ENCODE results near the gene KISS1.

The KISS1 gene

DNA sequence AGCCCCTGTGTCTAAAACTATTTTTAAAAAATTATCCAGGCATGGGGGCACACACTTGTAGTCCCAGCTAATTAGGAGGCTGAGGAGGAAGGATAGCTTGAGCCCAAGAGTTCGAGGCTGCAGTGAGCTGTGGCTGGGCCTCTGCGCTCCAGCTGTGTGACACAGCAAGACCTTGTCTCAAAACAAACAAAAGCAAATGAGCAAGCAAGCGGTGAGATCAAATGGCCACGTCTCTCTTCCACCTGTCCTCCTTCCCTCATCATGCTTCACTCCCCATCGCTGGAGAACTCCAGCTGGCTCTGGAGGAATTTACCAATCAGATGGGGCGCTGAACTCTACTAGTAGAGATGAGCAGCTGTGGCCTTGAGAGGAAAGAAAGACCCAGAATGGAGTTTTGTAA is 16.2 kb downstream of the KISS1 start:
- TF ChIP-seq, protein P1, sequence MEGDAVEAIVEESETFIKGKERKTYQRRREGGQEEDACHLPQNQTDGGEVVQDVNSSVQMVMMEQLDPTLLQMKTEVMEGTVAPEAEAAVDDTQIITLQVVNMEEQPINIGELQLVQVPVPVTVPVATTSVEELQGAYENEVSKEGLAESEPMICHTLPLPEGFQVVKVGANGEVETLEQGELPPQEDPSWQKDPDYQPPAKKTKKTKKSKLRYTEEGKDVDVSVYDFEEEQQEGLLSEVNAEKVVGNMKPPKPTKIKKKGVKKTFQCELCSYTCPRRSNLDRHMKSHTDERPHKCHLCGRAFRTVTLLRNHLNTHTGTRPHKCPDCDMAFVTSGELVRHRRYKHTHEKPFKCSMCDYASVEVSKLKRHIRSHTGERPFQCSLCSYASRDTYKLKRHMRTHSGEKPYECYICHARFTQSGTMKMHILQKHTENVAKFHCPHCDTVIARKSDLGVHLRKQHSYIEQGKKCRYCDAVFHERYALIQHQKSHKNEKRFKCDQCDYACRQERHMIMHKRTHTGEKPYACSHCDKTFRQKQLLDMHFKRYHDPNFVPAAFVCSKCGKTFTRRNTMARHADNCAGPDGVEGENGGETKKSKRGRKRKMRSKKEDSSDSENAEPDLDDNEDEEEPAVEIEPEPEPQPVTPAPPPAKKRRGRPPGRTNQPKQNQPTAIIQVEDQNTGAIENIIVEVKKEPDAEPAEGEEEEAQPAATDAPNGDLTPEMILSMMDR (IDR thresholded peaks at IDR 0.05; ENCODE audit: borderline replicate concordance, insufficient read depth, low read depth, low read length), result no peak
- no peak overlapping the region for H3K4me3 ChIP-seq (ENCODE audit: low read depth, low read length)

DNA sequence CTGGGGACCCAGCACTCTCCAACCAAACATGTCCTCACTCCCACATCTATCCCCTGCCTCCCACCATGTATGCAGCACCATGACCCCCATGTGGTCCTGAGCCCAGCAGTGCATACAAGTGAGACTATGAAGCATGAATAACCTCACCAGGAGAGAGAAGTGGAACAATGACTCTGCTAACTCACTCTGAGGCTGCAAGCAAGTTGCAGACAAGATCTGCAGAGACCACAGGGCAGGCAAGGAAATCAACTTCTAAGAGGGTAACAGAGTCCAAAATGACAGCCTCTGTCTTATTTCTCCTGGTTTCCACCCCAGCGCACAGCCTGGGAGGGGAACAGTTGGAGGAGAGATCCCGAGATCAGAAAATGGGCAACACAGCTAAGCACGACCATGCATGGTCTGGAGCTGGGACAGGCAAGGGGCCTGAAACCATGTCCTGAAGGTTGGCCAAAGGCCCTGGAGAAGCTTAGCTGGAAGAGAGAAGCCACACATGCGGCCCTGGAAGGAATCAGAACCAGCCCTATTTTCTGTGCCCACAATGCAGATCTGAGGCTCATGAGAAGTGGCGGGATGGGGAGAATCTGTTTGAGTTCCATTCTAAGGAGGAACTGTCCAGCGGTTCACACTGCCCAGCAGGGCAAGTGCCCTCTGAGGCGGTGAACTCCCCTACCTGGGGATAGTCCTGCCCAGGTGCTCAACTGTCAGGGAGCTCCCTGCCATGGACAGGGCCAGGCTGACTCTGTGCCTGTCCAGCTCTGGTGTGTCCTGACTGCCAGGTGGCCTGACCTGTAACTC is 17.6 kb downstream of the KISS1 start:
- no peak overlapping the region for H3K4me3 ChIP-seq (ENCODE audit: low read depth, low read length)
- TF ChIP-seq, protein P1 (IDR thresholded peaks at IDR 0.05; ENCODE audit: borderline replicate concordance, insufficient read depth, low read depth, low read length), result no peak

DNA sequence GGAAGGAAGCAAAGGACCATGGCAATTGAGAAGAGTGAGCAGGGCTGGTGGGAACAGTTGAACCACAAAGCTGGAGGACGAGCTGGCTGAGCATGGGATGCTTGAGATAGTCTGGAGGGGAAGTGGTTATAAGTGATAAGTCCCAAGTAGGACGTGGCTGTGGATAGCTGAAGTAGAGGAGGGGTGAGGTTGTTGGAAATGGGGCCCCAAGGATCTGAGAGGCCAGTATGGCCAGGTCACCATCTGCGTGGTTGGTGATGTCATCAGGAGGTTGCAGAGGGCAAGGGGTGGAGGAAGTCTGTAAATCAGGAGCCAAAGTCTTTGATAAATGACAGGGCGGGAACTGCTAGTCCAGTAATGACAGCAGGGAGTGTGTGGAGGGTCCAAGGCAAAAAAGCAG is 19.2 kb downstream of the KISS1 start:
- TF ChIP-seq, protein P1 (IDR thresholded peaks at IDR 0.05; ENCODE audit: borderline replicate concordance, insufficient read depth, low read depth, low read length), result no peak
- H3K4me3 ChIP-seq (ENCODE audit: low read depth, low read length), result no peak overlapping the region

DNA sequence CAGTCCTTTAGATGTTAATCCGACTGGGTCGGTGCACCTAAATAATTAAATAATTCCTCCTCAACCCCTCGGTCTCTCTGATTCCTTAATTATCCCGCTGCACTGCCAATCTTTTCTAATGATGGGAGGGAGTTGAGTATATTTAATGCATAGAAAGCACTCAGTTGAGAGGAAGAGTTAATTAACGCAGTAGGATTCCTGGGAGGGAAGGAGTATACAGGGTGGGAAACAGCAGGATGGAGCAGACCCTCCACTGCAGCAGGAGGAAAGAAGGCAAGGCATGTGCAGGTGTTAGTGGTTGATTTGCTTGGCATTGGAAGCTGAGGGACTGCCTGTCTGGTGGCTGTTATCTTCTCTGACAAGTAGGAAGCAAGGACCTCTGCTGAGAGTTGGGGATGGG is 20.2 kb downstream of the KISS1 start:
- H3K4me3 ChIP-seq (ENCODE audit: low read depth, low read length), result no peak overlapping the region
- TF ChIP-seq, protein P1 (IDR thresholded peaks at IDR 0.05; ENCODE audit: borderline replicate concordance, insufficient read depth, low read depth, low read length), result no peak

DNA sequence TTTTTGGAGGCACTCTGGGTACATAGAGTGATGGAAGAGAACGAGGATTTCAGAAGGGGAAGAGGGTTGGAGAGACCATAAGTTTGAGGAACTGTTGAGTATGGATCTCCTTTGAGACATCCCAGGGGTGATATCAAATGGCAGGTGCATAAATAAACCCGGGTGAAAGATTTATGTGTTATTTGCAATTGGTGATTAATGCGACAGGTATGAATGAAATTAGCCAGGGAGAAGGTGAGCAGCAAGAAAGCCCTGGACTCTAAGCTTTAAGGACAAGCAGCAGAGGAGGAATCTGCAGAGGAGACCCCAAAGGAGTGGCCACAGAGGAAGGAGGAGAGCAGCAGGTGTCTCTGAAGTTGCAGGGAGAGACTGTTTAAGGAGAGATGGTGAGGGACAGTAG is 21.3 kb downstream of the KISS1 start:
- TF ChIP-seq, protein P1 (IDR thresholded peaks at IDR 0.05; ENCODE audit: borderline replicate concordance, insufficient read depth, low read depth, low read length), result no peak
- H3K4me3 ChIP-seq (ENCODE audit: low read depth, low read length), result no peak overlapping the region

DNA sequence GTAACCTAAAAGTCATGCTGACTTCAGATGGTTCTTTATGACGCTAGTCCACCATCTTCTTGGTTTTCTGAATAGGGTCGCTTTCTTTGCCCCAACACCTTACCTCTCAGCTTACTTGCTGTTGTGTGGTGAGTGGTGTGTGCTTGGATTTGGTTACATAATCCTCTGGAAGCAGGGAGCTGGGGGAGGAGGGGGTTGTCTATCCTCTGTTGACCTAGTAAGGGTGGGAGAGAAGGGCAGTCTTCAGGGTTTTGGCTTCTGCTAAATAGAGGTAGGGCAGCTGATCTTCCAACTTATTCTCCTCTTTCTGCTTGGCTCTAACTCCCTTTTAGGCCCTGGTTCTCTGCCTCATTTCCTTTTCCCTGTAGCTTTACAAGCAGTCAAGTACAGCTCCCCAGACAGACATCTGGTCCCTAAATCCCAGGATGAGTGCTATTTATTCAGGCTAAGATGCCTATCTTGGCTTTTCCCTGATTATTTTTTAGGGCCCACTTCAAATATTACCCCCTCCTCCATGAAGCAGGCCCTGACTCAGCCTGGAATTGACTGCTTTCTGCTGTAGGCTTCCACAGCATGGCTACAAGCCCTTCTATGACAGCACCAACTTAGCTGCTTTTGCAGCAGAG is 23.8 kb downstream of the KISS1 start:
- TF ChIP-seq, protein P1 (IDR thresholded peaks at IDR 0.05; ENCODE audit: borderline replicate concordance, insufficient read depth, low read depth, low read length), result no peak
- no peak overlapping the region for H3K4me3 ChIP-seq (ENCODE audit: low read depth, low read length)

DNA sequence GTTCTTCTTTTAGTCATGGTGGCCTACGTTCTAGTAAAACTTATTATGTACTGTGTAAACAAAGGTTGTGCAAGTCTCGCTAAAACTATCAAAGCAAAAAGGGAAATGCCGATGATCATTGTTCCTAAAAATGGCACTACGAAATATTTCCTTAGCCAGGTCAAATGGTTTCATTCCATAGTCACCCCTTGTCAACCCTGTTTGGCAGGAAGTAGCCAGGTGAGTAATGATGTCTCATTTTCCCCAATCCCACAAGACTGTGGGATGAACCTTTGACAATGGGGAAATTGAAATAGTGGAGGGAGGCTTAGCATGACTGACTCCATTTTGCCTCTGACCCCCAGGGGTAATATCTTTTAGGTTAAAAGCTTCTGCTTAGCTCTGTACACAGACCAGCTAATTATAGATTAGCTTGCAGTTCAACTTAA is 24.5 kb downstream of the KISS1 start:
- TF ChIP-seq, protein P1 (IDR thresholded peaks at IDR 0.05; ENCODE audit: borderline replicate concordance, insufficient read depth, low read depth, low read length), result no peak
- H3K4me3 ChIP-seq (ENCODE audit: low read depth, low read length), result no peak overlapping the region
